Astrocyte (in vitro differentiated cells and primary cell): ENCODE results near the gene AMOTL1.

Experiments
- EZH2 ChIP-seq: IDR thresholded peaks from 2 replicates; pipeline ENCODE4 v1.6.1; 2012; ENCODE audit warnings: mild to moderate bottlenecking, low read length, inconsistent platforms; ENCODE audit not compliant: insufficient read depth
- TF ChIP-seq, protein P1 (sequence below): IDR thresholded peaks from 2 replicates; pipeline ENCODE4 v1.5.1; 2011; ENCODE audit warnings: low read depth, mild to moderate bottlenecking, inconsistent platforms, low read length, moderate library complexity; ENCODE audit not compliant: insufficient read depth

DNA sequence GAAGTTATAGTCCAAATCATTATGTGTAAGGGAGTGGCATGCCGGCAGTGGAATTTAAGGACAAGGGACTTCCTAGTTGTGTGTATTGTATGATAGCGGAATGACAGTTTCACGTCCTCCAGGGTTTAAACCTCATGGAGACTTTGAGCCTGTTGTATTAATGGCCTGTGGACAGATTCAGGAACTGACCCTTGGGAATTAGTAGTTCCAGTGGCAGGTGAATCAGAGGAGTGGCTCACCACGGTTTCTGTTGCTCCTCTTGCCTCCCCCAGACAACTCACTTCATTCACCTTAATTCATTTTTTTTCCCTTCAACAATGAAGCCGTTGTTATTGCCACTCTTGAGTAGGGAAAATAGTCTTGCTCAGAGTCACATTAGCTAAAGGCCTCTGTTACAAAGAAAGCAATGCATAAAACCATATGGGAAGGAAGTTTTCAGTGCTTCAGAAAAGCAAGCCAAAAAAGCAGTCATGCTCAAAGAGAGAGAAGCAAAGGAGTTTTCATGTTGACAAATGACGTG is 22.6 kb downstream of the AMOTL1 start:
- TF ChIP-seq, protein P1, sequence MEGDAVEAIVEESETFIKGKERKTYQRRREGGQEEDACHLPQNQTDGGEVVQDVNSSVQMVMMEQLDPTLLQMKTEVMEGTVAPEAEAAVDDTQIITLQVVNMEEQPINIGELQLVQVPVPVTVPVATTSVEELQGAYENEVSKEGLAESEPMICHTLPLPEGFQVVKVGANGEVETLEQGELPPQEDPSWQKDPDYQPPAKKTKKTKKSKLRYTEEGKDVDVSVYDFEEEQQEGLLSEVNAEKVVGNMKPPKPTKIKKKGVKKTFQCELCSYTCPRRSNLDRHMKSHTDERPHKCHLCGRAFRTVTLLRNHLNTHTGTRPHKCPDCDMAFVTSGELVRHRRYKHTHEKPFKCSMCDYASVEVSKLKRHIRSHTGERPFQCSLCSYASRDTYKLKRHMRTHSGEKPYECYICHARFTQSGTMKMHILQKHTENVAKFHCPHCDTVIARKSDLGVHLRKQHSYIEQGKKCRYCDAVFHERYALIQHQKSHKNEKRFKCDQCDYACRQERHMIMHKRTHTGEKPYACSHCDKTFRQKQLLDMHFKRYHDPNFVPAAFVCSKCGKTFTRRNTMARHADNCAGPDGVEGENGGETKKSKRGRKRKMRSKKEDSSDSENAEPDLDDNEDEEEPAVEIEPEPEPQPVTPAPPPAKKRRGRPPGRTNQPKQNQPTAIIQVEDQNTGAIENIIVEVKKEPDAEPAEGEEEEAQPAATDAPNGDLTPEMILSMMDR = no peak
- no peak for TF ChIP-seq EZH2
